Activated CD4-positive, alpha-beta T cell treated with anti-CD3 and anti-CD28 coated beads, Interleukin-10, Interleukin-2, amounts not matched to agents 100 ng/mL and 50 ng/mL, durations not matched to agents 16 hours and 8 hours (primary cell): ENCODE data around the gene TMED5.
"Not testable (repeated sequence)": the region's sequence is repeated elsewhere in the genome, so short reads cannot be mapped to it uniquely, and the experiment has no call there.

Source experiments
- DNase-seq: peaks from one replicate; pipeline ENCODE4 v3.0.0-alpha.2; 2020

Gene TMED5

DNA sequence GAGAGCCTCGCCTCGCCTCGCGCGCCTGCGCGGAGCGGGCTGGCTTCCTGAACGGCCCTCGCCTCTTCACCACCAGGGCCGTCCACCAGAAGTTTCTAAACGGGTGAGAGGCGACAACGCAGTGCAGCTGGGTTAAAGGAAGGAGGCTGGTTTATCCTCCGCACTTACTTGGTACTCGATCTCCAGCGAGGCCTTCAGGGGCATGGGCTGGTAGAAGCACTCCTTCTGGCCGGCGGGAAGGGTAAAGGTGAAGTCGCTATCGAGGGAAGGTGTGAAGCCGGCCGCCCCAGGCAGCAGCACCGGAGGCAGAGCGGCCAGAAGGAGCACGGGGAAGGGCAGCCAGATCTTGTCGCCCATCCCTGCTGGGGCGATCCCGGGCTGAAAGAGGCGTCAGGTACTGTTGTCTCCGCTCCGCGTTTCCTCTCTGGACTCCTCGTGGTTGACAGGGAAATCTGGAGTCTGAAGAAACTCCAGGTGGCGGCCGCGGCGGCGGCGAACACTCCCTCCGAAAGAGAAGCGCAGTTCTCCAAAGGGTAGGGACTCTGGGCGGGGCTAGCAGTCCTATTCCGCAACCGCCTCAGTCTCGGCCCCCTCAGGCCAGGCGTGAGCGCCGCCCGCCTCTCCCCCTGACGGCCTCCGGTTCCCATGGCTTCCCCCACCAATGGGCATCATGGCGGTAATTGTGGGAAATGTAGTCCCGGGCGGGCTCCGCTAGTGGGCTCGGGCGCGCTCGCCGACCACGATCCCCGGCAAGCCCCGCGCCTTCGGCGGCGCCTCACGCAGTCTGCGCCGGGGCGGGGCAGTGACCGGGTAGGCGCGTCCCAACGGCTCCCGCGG is at the start of gene TMED5:
Gene TMED5 (minus strand): TSS at position 528 of the 837 bp plus-strand sequence. CDS start 171 bp downstream, at position 357.
- DNase-seq: peak; percentile 99

DNA sequence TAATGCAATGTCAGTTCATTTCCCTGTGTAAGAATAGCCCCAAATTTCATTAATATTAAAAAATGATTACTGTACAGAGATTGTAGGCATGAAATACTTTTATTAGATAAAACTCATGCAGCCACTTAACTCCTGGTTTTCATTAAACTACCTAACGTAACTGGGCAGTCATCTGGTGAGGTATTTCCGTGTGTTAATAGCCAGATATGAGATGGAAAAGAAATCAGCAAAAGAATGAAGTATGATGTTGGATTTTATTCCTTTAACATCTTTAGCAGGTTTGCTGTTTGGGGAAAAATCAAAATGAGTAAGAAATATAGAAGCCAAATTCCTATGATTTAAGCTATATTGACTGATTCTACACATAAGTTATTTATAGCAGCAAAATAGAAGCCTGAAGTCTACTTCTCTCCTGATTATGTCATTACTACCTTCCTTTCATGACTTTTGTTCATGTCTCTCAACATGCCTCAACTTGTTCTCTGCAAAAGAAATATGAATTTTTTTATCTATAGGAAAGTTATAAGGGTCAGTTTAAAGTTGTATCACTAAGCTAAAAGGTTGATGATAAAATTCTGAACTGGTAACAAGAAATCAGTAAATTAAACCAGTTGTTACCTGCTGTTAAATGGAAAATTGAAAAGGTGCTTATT is 42.9 kb upstream of the TMED5 start:
- no peak for DNase-seq

- DNase-seq: no peak
Observed at GRCh38 chr1:93221913-93222312, 41.7 kb upstream of the TMED5 start.

DNA sequence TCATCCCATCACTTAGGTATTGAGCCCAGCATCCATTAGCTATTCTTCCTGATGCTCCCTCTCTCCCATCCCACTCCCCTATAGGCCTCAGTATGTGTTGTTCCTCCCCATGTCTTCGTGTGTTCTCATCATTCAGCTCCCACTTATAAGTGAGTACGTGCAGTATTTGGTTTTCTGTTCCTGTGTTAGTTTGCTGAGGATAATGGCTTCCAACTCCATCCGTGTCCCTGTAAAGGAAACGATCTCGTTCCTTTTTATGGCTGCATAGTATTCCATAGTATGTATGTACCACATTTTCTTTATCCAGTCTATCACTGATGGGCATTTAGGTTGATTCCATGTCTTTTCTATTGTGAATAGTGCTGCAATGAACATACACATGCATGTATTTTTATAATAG is 40.5 kb upstream of the TMED5 start:
- DNase-seq: not testable (repeated sequence)

DNA sequence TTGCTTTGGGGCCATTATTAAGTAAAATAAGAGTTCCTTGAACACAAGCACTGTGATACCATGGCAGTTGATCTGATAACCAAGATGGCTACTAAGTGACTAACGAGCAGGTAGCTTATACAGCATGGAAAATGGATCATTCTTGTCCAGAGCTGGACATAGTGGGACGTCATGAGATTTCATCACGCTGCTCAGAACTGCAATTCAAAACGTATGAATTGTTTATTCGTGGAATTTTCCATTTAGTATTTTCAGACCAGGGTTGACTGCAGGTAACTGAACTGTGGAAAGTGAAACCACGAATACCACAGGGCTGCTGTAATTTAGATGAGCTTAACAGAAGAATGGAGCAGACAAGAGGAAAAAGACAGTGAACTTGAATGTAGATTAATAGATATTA is 39.2 kb upstream of the TMED5 start:
- DNase-seq: peak; percentile 58

GRCh38 chr1:93215322-93215721 is 35.1 kb upstream of the TMED5 start:
- no peak for DNase-seq

- DNase-seq: no peak
Observed at GRCh38 chr1:93207211-93207610, 27.0 kb upstream of the TMED5 start.

- DNase-seq: no peak
Observed at GRCh38 chr1:93206567-93206954, 26.3 kb upstream of the TMED5 start.

DNA sequence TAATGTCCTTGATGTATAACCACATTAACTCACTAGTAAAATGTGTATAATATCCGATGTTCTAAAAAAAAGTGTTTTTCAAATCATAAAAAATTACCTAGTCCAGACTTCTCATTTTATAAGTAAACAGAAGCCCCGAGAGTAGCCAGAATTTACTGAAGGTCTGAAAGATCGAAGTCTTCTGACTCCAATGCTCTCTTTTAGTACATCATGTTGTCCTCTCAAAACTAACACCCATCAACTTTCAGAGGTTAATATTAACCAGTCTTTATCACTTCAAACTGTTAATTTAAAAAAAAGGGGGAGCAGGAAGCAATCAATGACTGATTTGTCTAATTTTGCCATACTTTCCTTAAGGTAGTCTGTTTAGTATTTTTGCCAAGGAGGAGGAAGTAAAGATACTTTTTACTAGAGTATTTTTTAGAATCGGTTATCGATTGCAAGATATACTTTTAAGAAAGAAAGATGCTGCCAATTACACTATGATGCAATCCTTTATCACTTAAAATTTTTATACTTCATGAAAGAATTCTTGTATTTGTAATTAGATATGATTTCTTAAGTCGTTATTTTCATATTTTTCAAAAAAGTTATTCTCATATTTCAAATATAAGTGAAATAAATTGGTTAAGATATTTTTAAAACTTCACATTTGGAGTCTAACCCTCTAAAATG is 25.8 kb upstream of the TMED5 start:
- no peak for DNase-seq

DNA sequence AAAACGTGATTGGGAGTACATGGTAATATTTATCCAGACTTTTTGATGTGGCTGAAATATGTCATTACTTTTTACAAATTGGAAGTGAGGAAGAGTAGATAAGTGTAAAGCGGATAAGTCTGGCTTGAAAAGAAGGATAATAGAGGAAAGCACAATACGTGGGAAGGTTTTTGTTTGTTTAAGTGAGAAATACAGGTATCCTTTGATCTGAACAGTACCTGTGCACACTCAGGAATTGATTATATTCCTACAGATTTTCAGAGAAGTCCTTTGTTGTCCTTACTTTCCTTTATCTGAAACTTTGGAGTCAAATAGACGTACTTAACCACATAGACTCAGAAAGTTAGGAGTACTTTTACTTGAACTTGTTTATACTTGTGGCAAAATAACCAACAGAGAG is 20.5 kb upstream of the TMED5 start:
- DNase-seq: no peak

DNA sequence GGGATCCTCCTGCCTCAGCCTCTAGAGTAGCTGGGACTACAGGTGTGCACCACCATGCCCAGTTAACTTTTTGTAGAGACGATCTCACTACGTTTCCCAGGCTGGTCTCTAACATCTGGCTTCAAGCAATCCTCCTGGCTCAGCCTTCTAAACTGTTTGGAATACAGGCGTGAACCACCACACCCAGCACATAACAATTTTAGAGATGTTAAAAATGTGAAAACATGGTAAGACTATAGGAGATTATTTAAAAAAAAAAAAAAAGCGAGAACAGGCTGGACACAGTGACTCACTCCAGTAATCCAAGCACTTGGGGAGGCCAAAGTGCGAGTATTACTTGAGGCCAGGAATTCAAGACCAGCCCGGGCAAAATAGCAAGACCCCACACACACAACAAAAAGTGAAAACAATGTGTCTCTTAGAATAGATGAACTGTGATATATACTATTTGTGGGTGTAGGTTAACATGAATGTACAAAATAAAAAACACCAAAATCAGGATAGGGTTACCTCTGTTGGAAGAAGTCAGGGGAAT is 19.9 kb upstream of the TMED5 start:
- DNase-seq: no peak

- no peak for DNase-seq
Observed at GRCh38 chr1:93199150-93199549, 18.9 kb upstream of the TMED5 start.

GRCh38 chr1:93196591-93196990 is 16.4 kb upstream of the TMED5 start:
- DNase-seq: no peak

- no peak for DNase-seq
Observed at GRCh38 chr1:93194231-93194990, 14.2 kb upstream of the TMED5 start.

GRCh38 chr1:93190432-93190831 is 10.2 kb upstream of the TMED5 start:
- DNase-seq: no peak

GRCh38 chr1:93186667-93187066 is 6.5 kb upstream of the TMED5 start:
- DNase-seq: no peak

GRCh38 chr1:93180723-93181613 is 755 bp upstream of the TMED5 start, which contains the start of gene CCDC18:
Gene CCDC18, plus strand, starts transcription at chr1:93180724. Its CDS starts 2,638 bp downstream, at chr1:93183362.
- DNase-seq: peak; percentile 66

DNA sequence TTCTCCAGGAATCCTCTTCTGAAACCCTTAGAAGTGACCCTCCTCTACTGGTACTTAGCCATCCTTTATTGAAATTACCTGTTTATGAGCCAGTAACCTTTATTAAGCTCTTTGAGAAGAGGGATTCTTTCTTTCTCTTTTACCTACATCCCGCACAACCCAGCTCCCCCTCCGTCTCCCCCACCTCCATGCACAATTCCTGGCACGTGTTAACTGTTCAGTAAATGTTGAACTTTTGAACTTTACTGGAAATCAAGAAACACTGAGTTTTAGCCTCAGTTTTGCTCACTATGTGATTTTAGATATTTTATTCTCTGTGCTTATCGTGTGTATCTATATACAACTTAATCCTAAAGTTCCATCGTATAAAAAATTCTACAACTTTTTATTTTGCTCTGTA is 1.8 kb downstream of the TMED5 start:
- DNase-seq: no peak

DNA sequence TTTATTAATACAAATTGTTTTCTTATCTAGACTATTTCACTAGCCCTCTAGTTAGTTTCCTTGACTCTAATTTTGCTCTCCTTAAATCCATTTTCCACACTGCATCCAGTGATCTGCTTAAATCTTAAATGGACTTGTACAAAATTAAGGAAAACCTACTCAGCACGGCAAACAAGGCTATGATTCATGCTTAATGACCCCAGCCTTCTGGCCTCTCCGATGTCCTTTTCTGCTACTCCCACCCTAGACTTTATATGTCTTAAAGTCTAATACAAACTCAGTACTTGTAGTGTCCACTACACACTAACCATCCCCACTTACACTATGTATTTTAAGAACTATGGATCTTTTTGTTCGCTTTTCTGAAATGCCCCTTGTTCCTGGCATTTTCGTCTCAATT is 2.2 kb downstream of the TMED5 start:
- no peak for DNase-seq

- DNase-seq: not testable (repeated sequence)
Observed at GRCh38 chr1:93174638-93175037, 5.6 kb downstream of the TMED5 start.

- DNase-seq: no peak
Observed at GRCh38 chr1:93172778-93173177, 7.4 kb downstream of the TMED5 start.
